Upper lobe of left lung (tissue), 6 donors: ENCODE results near the gene FKBP5. TPM values are rescaled to one million over a fixed set of nuclear protein-coding genes. Genes with fewer than 3 reads are reported as not detected.

Experiments used
- ATAC-seq, 2 donors: fragments of 200-7000 bp; cut with Tn5 transposase; one replicate each; pipeline ENCODE4 v1.9.1; 2022; ENCODE audit warnings: mild to moderate bottlenecking in 2 of 2, moderate library complexity in 2 of 2; ENCODE audit not compliant: low FRiP score in 2 of 2
- DNase-seq, 2 donors: peaks; one replicate each; pipeline ENCODE4 v3.0.0-alpha.2; 2019 to 2020
- H3K27ac ChIP-seq, 4 donors: fragments of 200-600 bp; sonication (generic); one replicate each; pipeline ENCODE4 v1.5.1; 2016 to 2019
- H3K27me3 ChIP-seq, 4 donors: fragments of 200-600 bp; sonication (generic); one replicate each; pipeline ENCODE4 v1.5.1; 2017 to 2019
- H3K36me3 ChIP-seq, 4 donors: fragments of 200-600 bp; sonication (generic); one replicate each; pipeline ENCODE4 v1.5.1; 2016 to 2019
- H3K4me1 ChIP-seq, 4 donors: fragments of 200-600 bp; sonication (generic); one replicate each; pipeline ENCODE4 v1.5.1; 2018 to 2019
- H3K4me3 ChIP-seq, 4 donors: fragments of 200-600 bp; sonication (generic); one replicate each; pipeline ENCODE4 v1.5.1; 2017 to 2019; ENCODE audit warnings: mild to moderate bottlenecking in 2 of 4, moderate library complexity in 1 of 4
- H3K9me3 ChIP-seq, 4 donors: fragments of 200-600 bp; sonication (generic); one replicate each; pipeline ENCODE4 v1.5.1; 2018 to 2019
- EP300 ChIP-seq, 4 donors: sonication (generic); formaldehyde crosslinking; IDR thresholded peaks; one replicate each; pipeline ENCODE4 v1.5.1; 2017; ENCODE audit warnings: antibody characterized with exemption in 4 of 4, control low read depth in 2 of 4
- POLR2A ChIP-seq, 4 donors: fragments of 450-650 bp; IDR thresholded peaks; one replicate each; pipeline ENCODE4 v1.5.1; 2016 to 2017; ENCODE audit warnings: antibody characterized with exemption in 4 of 4, mild to moderate bottlenecking in 2 of 4
- POLR2AphosphoS5 ChIP-seq, 2 donors: sonication (generic); formaldehyde crosslinking; IDR thresholded peaks; one replicate each; pipeline ENCODE4 v1.5.1; 2017; ENCODE audit warnings: antibody characterized with exemption in 2 of 2
- WGBS, 2 donors: methylation state at CpG; one replicate each; pipeline ENCODE4 v1.1.5; 2017 to 2018; 5-methylcytosine and 5-hydroxymethylcytosine counted together
- total RNA-seq, 6 donors: library from RNA; depleted of rRNA in 4 of 6; stranded (reverse); fragments of >200 nt in 4 of 6; gene quantifications; one replicate each; pipeline versions ENCODE4 v1.1.0 to v1.2.1, GENCODE V29; 2016 to 2021
- TF ChIP-seq, protein P1 (sequence below), 6 experiments: fragments of 450-650 bp in 4 of 6; fragments of 200-600 bp in 2 of 6; sonication (generic) in 2 of 6; IDR thresholded peaks; one replicate each; pipeline ENCODE4 v1.5.1; 2016 to 2019; ENCODE audit warnings: antibody characterized with exemption in 6 of 6
- donor health status: DM: no; HTN: no; CAD: no; lungs with moderate emphysema.
- donor health status: DM: no; HTN: yes; CAD: no; lungs with severe emphysema.

FKBP5 gene
- total RNA-seq, 6 donors from 2014 or later, result 112 to 203 (median 143) TPM

DNA sequence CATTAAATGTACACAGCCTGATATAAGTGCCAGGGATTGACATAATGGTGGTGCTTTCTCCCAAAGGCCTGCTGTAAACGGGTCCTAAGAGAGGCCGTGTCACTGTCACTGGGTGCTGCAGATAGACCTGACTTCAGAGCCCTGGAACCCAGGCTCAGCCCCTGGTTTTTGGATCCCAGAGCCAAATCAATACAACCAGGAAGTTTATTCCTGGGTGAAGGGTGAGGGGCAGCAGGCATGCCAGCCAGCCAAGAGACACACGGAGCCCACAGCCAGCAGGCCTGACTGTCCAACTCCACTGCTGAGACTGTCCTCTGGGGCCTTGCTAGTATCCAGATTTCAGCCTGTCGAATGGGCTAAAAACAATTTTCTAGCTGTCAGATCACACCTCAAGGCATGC is 35.3 kb upstream of the FKBP5 start:
- H3K36me3 ChIP-seq, result no peaks in the 10 kb centered on the region
- no peak for ATAC-seq
- H3K4me3 ChIP-seq, result no peak overlapping the region
- H3K9me3 ChIP-seq, result no peaks in the 10 kb centered on the region
- 91 to 92% methylated on average over 4 of the region's 4 CpGs for WGBS, 2 donors
- no peaks in the 10 kb centered on the region for H3K27me3 ChIP-seq
- no peak for DNase-seq
- H3K27ac ChIP-seq, result peak overlapping the region; percentile 99 to 100 (median 100)
- TF ChIP-seq POLR2A (IDR thresholded peaks at IDR 0.05) (no peak), EP300 (IDR thresholded peaks at IDR 0.05) (no peak), POLR2AphosphoS5 (IDR thresholded peaks at IDR 0.05) (no peak)
- peaks cover 89 to 96% (median 96%) of the 10 kb centered on the region in 4 donors for H3K4me1 ChIP-seq

DNA sequence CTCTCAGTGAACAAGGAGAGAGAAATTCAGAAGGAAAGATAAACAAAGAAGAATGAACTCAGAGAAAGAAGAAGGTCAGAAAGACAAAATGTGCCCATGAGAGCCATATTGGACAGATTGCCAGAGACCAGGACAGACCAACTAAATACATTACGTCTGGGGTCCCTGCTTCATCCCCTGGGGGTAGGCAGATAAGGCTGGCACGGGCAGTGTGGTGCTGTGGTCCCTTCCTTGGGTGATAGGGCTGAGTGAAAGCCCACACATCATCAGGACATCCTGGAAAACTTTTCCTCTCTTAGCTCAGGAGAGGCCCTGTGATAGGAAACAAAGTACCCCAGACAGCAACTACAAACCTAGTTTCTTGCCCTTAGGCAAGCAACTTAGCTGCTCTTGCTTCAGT is 34.9 kb upstream of the FKBP5 start:
- Histone ChIP-seq H3K4me1 (peaks cover 89 to 96% (median 96%) of the 10 kb centered on the region in 4 donors), H3K27ac (peak overlapping the region; percentile 27 to 100 (median 100))

DNA sequence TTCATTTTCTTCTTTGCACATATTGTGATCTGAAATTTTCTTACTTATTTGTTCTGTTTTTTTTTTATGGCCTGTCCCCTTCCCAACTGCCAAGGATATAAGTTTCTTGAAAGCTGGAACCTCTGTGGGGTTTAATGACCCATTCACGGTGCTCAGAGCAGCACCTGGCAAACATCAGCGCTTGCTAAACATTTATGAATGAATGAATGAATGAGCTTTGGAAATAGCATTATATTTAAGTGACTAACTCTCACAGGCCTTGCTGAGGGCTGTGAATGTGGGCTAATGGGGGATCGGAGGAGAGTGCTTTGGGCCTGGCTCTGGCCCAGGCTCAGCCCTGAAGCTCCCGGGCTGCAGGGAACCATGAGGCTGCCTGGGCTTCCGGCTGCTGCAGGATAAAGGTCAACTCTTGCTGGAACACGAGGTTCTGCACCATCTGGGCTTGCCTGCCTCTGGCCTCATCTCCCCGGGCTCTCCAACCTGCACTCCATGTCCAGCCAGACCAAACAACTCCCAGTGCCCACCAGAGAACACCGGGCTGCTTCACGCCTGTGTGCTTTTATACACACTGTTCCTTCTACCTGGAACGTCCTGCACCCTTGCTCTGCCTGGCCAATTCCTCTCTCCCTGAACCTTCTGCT is 33.5 kb upstream of the FKBP5 start:
- ATAC-seq, result no peak
- peak overlapping the region in 3 of 4 donors; percentile 53 to 100 (median 99) for H3K27ac ChIP-seq
- no peaks in the 10 kb centered on the region for H3K36me3 ChIP-seq
- peaks cover 95 to 100% (median 98%) of the 10 kb centered on the region in 4 donors for H3K4me1 ChIP-seq
- H3K27me3 ChIP-seq, result no peaks in the 10 kb centered on the region
- no peak for DNase-seq
- no peak overlapping the region for H3K4me3 ChIP-seq
- TF ChIP-seq, protein P1, sequence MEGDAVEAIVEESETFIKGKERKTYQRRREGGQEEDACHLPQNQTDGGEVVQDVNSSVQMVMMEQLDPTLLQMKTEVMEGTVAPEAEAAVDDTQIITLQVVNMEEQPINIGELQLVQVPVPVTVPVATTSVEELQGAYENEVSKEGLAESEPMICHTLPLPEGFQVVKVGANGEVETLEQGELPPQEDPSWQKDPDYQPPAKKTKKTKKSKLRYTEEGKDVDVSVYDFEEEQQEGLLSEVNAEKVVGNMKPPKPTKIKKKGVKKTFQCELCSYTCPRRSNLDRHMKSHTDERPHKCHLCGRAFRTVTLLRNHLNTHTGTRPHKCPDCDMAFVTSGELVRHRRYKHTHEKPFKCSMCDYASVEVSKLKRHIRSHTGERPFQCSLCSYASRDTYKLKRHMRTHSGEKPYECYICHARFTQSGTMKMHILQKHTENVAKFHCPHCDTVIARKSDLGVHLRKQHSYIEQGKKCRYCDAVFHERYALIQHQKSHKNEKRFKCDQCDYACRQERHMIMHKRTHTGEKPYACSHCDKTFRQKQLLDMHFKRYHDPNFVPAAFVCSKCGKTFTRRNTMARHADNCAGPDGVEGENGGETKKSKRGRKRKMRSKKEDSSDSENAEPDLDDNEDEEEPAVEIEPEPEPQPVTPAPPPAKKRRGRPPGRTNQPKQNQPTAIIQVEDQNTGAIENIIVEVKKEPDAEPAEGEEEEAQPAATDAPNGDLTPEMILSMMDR (IDR thresholded peaks at IDR 0.05), result no peak
- TF ChIP-seq EP300 (IDR thresholded peaks at IDR 0.05) (peak in 1 of 4 donors; percentile 35), POLR2AphosphoS5 (IDR thresholded peaks at IDR 0.05) (peak; percentile 6 to 9), POLR2A (IDR thresholded peaks at IDR 0.05) (no peak)
- H3K9me3 ChIP-seq, result no peaks in the 10 kb centered on the region
- 80 to 82% methylated on average over 8 to 10 of the region's 10 CpGs for WGBS, 2 donors

More for the DNA sequence above, 34.9 kb upstream of the FKBP5 start:
- DNase-seq (no peak), ATAC-seq (no peak)
- 90 to 100% methylated on average over 2 of the region's 2 CpGs for WGBS, 2 donors
- no peaks in the 10 kb centered on the region for H3K9me3 ChIP-seq
- H3K36me3 ChIP-seq, result no peaks in the 10 kb centered on the region
- no peaks in the 10 kb centered on the region for H3K27me3 ChIP-seq
- H3K4me3 ChIP-seq, result no peak overlapping the region
- no peak for TF ChIP-seq POLR2AphosphoS5 (IDR thresholded peaks at IDR 0.05)
- TF ChIP-seq EP300 (IDR thresholded peaks at IDR 0.05), result no peak
- TF ChIP-seq, protein P1 (IDR thresholded peaks at IDR 0.05), result no peak
- TF ChIP-seq POLR2A (IDR thresholded peaks at IDR 0.05), result no peak

DNA sequence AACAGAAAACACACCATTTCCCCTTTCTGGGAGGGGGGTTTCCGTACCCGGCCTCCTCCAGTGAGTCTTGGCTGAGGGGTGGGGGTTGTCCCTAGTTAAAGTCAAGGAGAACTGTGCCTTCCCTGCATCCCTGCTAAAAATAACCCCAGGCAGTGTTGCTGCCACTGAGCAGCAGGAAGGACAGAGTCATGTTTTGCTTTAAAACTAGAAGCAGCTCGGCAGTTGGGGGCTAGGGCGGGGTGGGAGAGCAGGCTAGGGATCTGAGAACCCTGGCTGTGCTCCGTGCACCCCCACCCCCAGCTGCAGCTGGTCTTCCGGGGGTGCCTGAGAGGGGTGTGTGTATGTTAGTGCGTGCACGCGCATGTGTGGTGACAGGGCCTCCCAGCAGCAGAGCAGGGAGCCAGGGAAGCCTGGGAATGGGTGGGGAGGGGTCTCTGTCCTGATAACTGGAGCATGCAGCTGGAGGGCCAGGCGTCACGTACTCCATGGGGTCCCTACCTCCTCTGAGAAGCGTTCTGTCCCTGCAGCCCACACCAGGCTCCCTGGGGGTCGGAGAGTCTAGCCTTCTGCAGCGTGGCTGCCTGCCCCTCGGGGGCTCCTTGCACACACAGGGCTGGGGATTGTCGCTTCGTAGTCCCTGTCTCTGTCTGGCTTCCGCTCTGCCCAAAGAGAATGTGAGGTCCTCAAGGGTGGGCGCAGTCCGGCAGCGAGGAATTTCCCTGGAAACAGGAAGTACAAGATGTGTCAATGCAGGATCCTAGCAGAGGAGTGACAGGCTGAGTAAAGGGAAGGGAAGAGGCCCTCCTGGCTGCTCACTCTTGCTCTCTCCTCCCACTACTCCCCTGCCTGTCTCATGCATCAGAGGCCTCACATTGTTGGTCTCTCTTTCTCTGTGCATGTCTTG is 31.4 kb upstream of the FKBP5 start:
- no peaks in the 10 kb centered on the region for H3K9me3 ChIP-seq
- H3K4me1 ChIP-seq, result peaks cover 74 to 80% (median 77%) of the 10 kb centered on the region in 4 donors
- WGBS, 2 donors, result 13 to 28% methylated on average over 17 to 21 of the region's 21 CpGs
- H3K4me3 ChIP-seq, result peak overlapping the region; percentile 17 to 43 (median 32)
- TF ChIP-seq POLR2A (IDR thresholded peaks at IDR 0.05) (peak in 2 of 4 donors; percentile 11 to 65), POLR2AphosphoS5 (IDR thresholded peaks at IDR 0.05) (peak; percentile 87 to 90), EP300 (IDR thresholded peaks at IDR 0.05) (peak in 2 of 4 donors; percentile 95 to 96)
- TF ChIP-seq, protein P1 (IDR thresholded peaks at IDR 0.05), result no peak
- ATAC-seq, result peak; percentile 64 to 74
- H3K27me3 ChIP-seq, result no peaks in the 10 kb centered on the region
- peak overlapping the region; percentile 93 to 100 (median 96) for H3K27ac ChIP-seq
- no peaks in the 10 kb centered on the region for H3K36me3 ChIP-seq
- peak in 1 of 2 donors; percentile 71 for DNase-seq

DNA sequence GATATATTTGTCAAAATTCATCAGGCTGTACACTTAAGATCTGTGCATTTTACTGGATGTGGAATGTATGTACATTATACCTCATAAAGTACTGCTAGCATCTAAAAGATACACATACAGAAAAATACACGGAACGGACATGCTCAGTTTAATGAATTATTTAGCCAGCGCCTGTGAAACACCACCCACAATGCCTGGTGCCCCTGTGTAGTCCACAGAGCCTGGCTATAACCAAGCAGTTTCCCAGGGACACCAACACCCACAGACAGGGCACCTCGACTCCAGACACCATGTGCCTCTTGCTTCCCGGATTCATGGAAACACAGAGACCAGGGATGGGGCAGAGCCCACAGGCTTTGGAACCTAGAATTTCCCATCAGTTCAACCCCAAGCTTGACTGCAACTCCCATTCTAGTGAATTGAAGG is 30.7 kb upstream of the FKBP5 start:
- Histone ChIP-seq H3K36me3 (no peaks in the 10 kb centered on the region), H3K27ac (peak overlapping the region; percentile 93 to 100 (median 96)), H3K9me3 (no peaks in the 10 kb centered on the region), H3K27me3 (no peaks in the 10 kb centered on the region), H3K4me3 (peak overlapping the region; percentile 17 to 43 (median 32)), H3K4me1 (peaks cover 68 to 74% (median 70%) of the 10 kb centered on the region in 4 donors)
- 41 to 49% methylated on average over 5 of the region's 5 CpGs for WGBS, 2 donors
- no peak for DNase-seq
- peak in 1 of 2 donors; percentile 3 for ATAC-seq
- TF ChIP-seq EP300 (IDR thresholded peaks at IDR 0.05) (peak in 2 of 4 donors; percentile 64 to 67), POLR2A (IDR thresholded peaks at IDR 0.05) (no peak)
